Heart left ventricle (tissue), 13 donors: Measurements from ENCODE around the gene RIF1.

Source experiments
- CTCF ChIP-seq, 12 donors: fragments of 200-600 bp; sonication (generic) in 4 of 12; IDR thresholded peaks; one replicate each; pipeline versions ENCODE4 v1.5.0 to v1.8.0; 2018 to 2022; ENCODE audit warnings: antibody characterized with exemption in 12 of 12, mild to moderate bottlenecking in 5 of 12
- POLR2A ChIP-seq, 2 donors: fragments of 450-650 bp; IDR thresholded peaks; one replicate each; pipeline ENCODE4 v1.6.1; 2017; ENCODE audit warnings: antibody characterized with exemption in 2 of 2, mild to moderate bottlenecking in 2 of 2, moderate library complexity in 2 of 2
- donor health status: ischemic (EF 13 %, LVEDD 7.1; RV severe dilation, severe dysfunction).
- donor health status: DM: no; HTN: yes; CAD: no.
- donor health status: DM: no; HTN: no; CAD: no.
- donor health status: ischemic (EF 25% LVEDD 6.9; RV normal size, moderate dysfunction).
- donor health status: ischemic (EF 25% LVEDD 5.7; RV mildly dilated, moderate dysfunction).
- donor health status: ischemic (EF 35%, LVEDD 5.7; RV mildly dilated, moderate dysfunction).
- donor health status: nonischemic (EF 11% LVEDD 7.7; RV severe dilation, severe dysfunction).
- donor health status: DM: yes; HTN: yes; CAD: no.
- donor health status: PGD.
- donor health status: ischemic (EF 29% LVEDD 5.4; RV normal size, mild dysfunction).
- donor health status: nonischemic (EF 23%, LVEDD 6.1; RV moderate dilation, normal function).

DNA sequence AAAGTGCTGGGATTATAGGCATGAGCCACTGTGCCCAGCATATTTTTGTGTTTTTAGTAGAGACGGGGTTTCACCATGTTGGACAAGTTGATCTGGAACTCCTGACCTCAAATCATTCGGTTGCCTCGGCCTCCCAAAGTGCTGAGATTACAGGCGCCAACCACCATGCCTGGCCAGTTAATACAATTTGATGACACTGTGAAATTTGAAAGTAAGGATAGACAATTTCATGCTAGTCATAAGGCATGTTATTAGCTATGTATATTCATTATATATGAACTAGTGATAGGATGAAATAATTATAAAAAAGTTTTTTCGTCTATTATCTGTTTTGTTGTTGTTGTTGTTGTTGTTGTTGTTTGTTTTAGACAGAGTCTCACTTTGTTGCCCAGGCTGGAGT, 8.6 kb upstream of the RIF1 start:
- no peak for TF ChIP-seq CTCF (IDR thresholded peaks at IDR 0.05)
- TF ChIP-seq POLR2A (IDR thresholded peaks at IDR 0.05) = no peak
